Stimulated activated naive CD8-positive, alpha-beta T cell treated with anti-CD3 and anti-CD28 coated beads, Interleukin-15, Interleukin-2, amounts not matched to agents 100 ng/mL and 50 ng/mL, for 24 hours (primary cell): ENCODE measurements around the gene SUMF1.
A peak's percentile ranks its signal among the peaks of the same experiment; 100 is the strongest.

Experiments used
- H3K27ac Mint-ChIP-seq: one replicate; pipeline ENCODE4 v1.8.0; 2021; ENCODE audit warnings: mild to moderate bottlenecking, mixed read lengths
- H3K27me3 Mint-ChIP-seq: one replicate; pipeline ENCODE4 v1.8.0; 2021; ENCODE audit warnings: mixed read lengths
- H3K36me3 Mint-ChIP-seq: one replicate; pipeline ENCODE4 v1.8.0; 2021; ENCODE audit warnings: low read depth, mixed read lengths
- H3K4me1 Mint-ChIP-seq: one replicate; pipeline ENCODE4 v1.8.0; 2021; ENCODE audit warnings: low read depth, mixed read lengths
- H3K4me3 Mint-ChIP-seq: one replicate; pipeline ENCODE4 v1.8.0; 2021; ENCODE audit warnings: mild to moderate bottlenecking, mixed read lengths
- H3K9me3 Mint-ChIP-seq: one replicate; pipeline ENCODE4 v1.8.0; 2021; ENCODE audit warnings: mixed read lengths

The SUMF1 gene

GRCh38 chr3:4375911-4376310, 91.2 kb downstream of the SUMF1 start:
- Mint-ChIP-seq H3K9me3 (peaks cover 27% of the 10 kb centered on the region), H3K4me1 (peaks cover 4% of the 10 kb centered on the region), H3K36me3 (peaks cover 69% of the 10 kb centered on the region), H3K27ac (no peak overlapping the region), H3K27me3 (no peaks in the 10 kb centered on the region), H3K4me3 (no peak overlapping the region)

GRCh38 chr3:4373669-4374068, 93.4 kb downstream of the SUMF1 start:
- Mint-ChIP-seq H3K27me3 (no peaks in the 10 kb centered on the region), H3K36me3 (peaks cover 60% of the 10 kb centered on the region), H3K27ac (no peak overlapping the region), H3K4me1 (peaks cover 4% of the 10 kb centered on the region), H3K9me3 (peaks cover 19% of the 10 kb centered on the region), H3K4me3 (no peak overlapping the region)

GRCh38 chr3:4362523-4362922, 104.5 kb downstream of the SUMF1 start:
- peaks cover 10% of the 10 kb centered on the region for H3K36me3 Mint-ChIP-seq
- no peak overlapping the region for H3K27ac Mint-ChIP-seq
- H3K4me1 Mint-ChIP-seq: peaks cover 8% of the 10 kb centered on the region
- H3K9me3 Mint-ChIP-seq: peaks cover 3% of the 10 kb centered on the region
- H3K4me3 Mint-ChIP-seq: no peak overlapping the region
- no peaks in the 10 kb centered on the region for H3K27me3 Mint-ChIP-seq

GRCh38 chr3:4360817-4361216, 106.3 kb downstream of the SUMF1 start:
- Mint-ChIP-seq H3K36me3 (peaks cover 10% of the 10 kb centered on the region), H3K27ac (no peak overlapping the region), H3K4me1 (peaks cover 8% of the 10 kb centered on the region)

GRCh38 chr3:4359805-4360502, 107.1 kb downstream of the SUMF1 start:
- Mint-ChIP-seq H3K27me3 (no peaks in the 10 kb centered on the region), H3K4me1 (peaks cover 8% of the 10 kb centered on the region), H3K36me3 (peaks cover 10% of the 10 kb centered on the region), H3K9me3 (peaks cover 3% of the 10 kb centered on the region), H3K27ac (no peak overlapping the region), H3K4me3 (no peak overlapping the region)

More at GRCh38 chr3:4360817-4361216, 106.3 kb downstream of the SUMF1 start:
- Mint-ChIP-seq H3K27me3 (no peaks in the 10 kb centered on the region), H3K4me3 (no peak overlapping the region), H3K9me3 (peaks cover 3% of the 10 kb centered on the region)

- Mint-ChIP-seq H3K27me3 (no peaks in the 10 kb centered on the region), H3K27ac (no peak overlapping the region), H3K36me3 (peaks cover 10% of the 10 kb centered on the region), H3K4me1 (peaks cover 8% of the 10 kb centered on the region), H3K4me3 (no peak overlapping the region), H3K9me3 (peaks cover 3% of the 10 kb centered on the region)
Measured at GRCh38 chr3:4358273-4358672, 108.8 kb downstream of the SUMF1 start.

GRCh38 chr3:4356546-4357410, 110.3 kb downstream of the SUMF1 start:
- H3K27ac Mint-ChIP-seq: no peak overlapping the region
- no peak overlapping the region for H3K4me3 Mint-ChIP-seq
- H3K9me3 Mint-ChIP-seq: peaks cover 3% of the 10 kb centered on the region
- no peaks in the 10 kb centered on the region for H3K27me3 Mint-ChIP-seq
- H3K4me1 Mint-ChIP-seq: peaks cover 20% of the 10 kb centered on the region
- H3K36me3 Mint-ChIP-seq: peaks cover 4% of the 10 kb centered on the region

- peaks cover 26% of the 10 kb centered on the region for H3K4me1 Mint-ChIP-seq
- no peaks in the 10 kb centered on the region for H3K27me3 Mint-ChIP-seq
- H3K9me3 Mint-ChIP-seq: peaks cover 3% of the 10 kb centered on the region
- no peak overlapping the region for H3K27ac Mint-ChIP-seq
- H3K4me3 Mint-ChIP-seq: no peak overlapping the region
- peaks cover 4% of the 10 kb centered on the region for H3K36me3 Mint-ChIP-seq
Measured at GRCh38 chr3:4356220-4356540, 110.9 kb downstream of the SUMF1 start.

- H3K27me3 Mint-ChIP-seq: no peaks in the 10 kb centered on the region
Measured at GRCh38 chr3:4355401-4356219, 111.5 kb downstream of the SUMF1 start.

GRCh38 chr3:4351872-4352271, 115.2 kb downstream of the SUMF1 start:
- H3K9me3 Mint-ChIP-seq: no peaks in the 10 kb centered on the region
- no peaks in the 10 kb centered on the region for H3K36me3 Mint-ChIP-seq
- H3K4me3 Mint-ChIP-seq: peak overlapping the region; percentile 77
- H3K4me1 Mint-ChIP-seq: peaks cover 23% of the 10 kb centered on the region
- no peaks in the 10 kb centered on the region for H3K27me3 Mint-ChIP-seq
- H3K27ac Mint-ChIP-seq: peak overlapping the region; percentile 87

More at GRCh38 chr3:4355401-4356219, 111.5 kb downstream of the SUMF1 start:
- no peak overlapping the region for H3K4me3 Mint-ChIP-seq
- peaks cover 30% of the 10 kb centered on the region for H3K4me1 Mint-ChIP-seq
- peaks cover 4% of the 10 kb centered on the region for H3K36me3 Mint-ChIP-seq
- H3K27ac Mint-ChIP-seq: no peak overlapping the region
- H3K9me3 Mint-ChIP-seq: peaks cover 3% of the 10 kb centered on the region

- Mint-ChIP-seq H3K4me3 (peak overlapping the region; percentile 77), H3K9me3 (no peaks in the 10 kb centered on the region), H3K4me1 (peaks cover 23% of the 10 kb centered on the region), H3K27me3 (no peaks in the 10 kb centered on the region), H3K27ac (peak overlapping the region; percentile 87), H3K36me3 (no peaks in the 10 kb centered on the region)
Measured at GRCh38 chr3:4351164-4351855, 115.8 kb downstream of the SUMF1 start.

- Mint-ChIP-seq H3K27me3 (no peaks in the 10 kb centered on the region), H3K4me1 (peaks cover 23% of the 10 kb centered on the region), H3K27ac (peak overlapping the region; percentile 87), H3K4me3 (peak overlapping the region; percentile 77), H3K36me3 (no peaks in the 10 kb centered on the region), H3K9me3 (no peaks in the 10 kb centered on the region)
Measured at GRCh38 chr3:4350789-4351163, 116.3 kb downstream of the SUMF1 start.

GRCh38 chr3:4343258-4343657, 123.8 kb downstream of the SUMF1 start:
- Mint-ChIP-seq H3K27ac (no peak overlapping the region), H3K27me3 (no peaks in the 10 kb centered on the region), H3K36me3 (peaks cover 6% of the 10 kb centered on the region), H3K4me3 (no peak overlapping the region), H3K4me1 (no peaks in the 10 kb centered on the region), H3K9me3 (no peaks in the 10 kb centered on the region)

- no peak overlapping the region for H3K4me3 Mint-ChIP-seq
- H3K9me3 Mint-ChIP-seq: no peaks in the 10 kb centered on the region
- peaks cover 6% of the 10 kb centered on the region for H3K36me3 Mint-ChIP-seq
- H3K27ac Mint-ChIP-seq: no peak overlapping the region
- H3K4me1 Mint-ChIP-seq: no peaks in the 10 kb centered on the region
- H3K27me3 Mint-ChIP-seq: no peaks in the 10 kb centered on the region
Measured at GRCh38 chr3:4341336-4341675, 125.8 kb downstream of the SUMF1 start.
